Motor neuron (in vitro differentiated cells): ENCODE data around the gene PPP1R1C. TPM values are rescaled to one million over a fixed set of nuclear protein-coding genes. Genes with fewer than 3 reads are reported as not detected.
A peak's percentile ranks its signal among the peaks of the same experiment; 100 is the strongest.

Experiments
- ATAC-seq, 8 experiments: fragments of 200-7000 bp; cut with Tn5 transposase; replicated peaks in 6 of 8; 2 replicates each; pipeline ENCODE4 v1.8.0; 2021; ENCODE audit warnings: mild to moderate bottlenecking in 8 of 8, moderate library complexity in 8 of 8
- H3K27ac ChIP-seq, 2 donors: fragments of 250-450 bp; sonication (Bioruptor Pico); 2 replicates each; pipeline ENCODE4 v1.9.0; 2021; ENCODE audit warnings: antibody characterized with exemption in 2 of 2, mild to moderate bottlenecking in 2 of 2, moderate library complexity in 1 of 2
- H3K4me1 ChIP-seq, 2 donors: fragments of 250-450 bp; sonication (Bioruptor Pico); replicated peaks in 1 of 2; 2 replicates each; pipeline ENCODE4 v1.6.1; 2021; ENCODE audit warnings: antibody characterized with exemption in 2 of 2, mild to moderate bottlenecking in 2 of 2, moderate library complexity in 1 of 2
- H3K4me3 ChIP-seq, 5 donors: fragments of 250-450 bp; sonication (Bioruptor Pico); 2 replicates each; pipeline ENCODE4 v1.9.0; 2021; ENCODE audit warnings: antibody characterized with exemption in 5 of 5, mild to moderate bottlenecking in 5 of 5, moderate library complexity in 4 of 5
- WGBS, 10 experiments: fragments of 450-650 bp; shearing (Covaris generic); methylation state at CpG; one replicate each; pipeline ENCODE4 v1.0.0; 2022; 5-methylcytosine and 5-hydroxymethylcytosine counted together
- in situ Hi-C, 9 experiments: fragments of 400-800 bp; cut with MboI; loops; one replicate each; pipeline ENCODE4 v1.15.0; 2021; ENCODE audit warnings: low sequenced_read_pairs in 9 of 9, low pct_unique_long_range_greater_than_20kb in 2 of 9; ENCODE audit not compliant: unreplicated experiment in 9 of 9
- total RNA-seq, 8 experiments: library from RNA; unstranded; fragments of 300-600 nt; gene quantifications; 2 replicates each; pipeline versions ENCODE4 v1.2.3 to v1.2.4, GENCODE V29; 2022

Gene PPP1R1C
- 10 to 100 TPM in 1 of 8 experiments, under 1 TPM in 4, not detected in 3; 0.14 to 10.3 (median 0.46) TPM for total RNA-seq

GRCh38 chr2:181985632-181986205 is at the start of gene PPP1R1C:
Gene PPP1R1C, plus strand, starts transcription at chr2:181985853. Its CDS starts 258 bp downstream, at chr2:181986111.
- H3K27ac ChIP-seq: no peak within 1 kb of the TSS
- ATAC-seq: peak in 5 of 8 experiments; percentile 30 to 70 (median 53)
- H3K4me3 ChIP-seq: no peak within 1 kb of the TSS
- WGBS, 10 experiments: 71 to 100% (median 90%) methylated on average over 1 to 6 of the region's 8 CpGs; no CpG with 5 or more reads in 3 of the 10 experiments
- in situ Hi-C loops: no loop called here
- H3K4me1 ChIP-seq: peaks cover 5 to 9% of the 10 kb centered on the region in 2 donors

GRCh38 chr2:181937473-181937872 is 48.2 kb upstream of the PPP1R1C start:
- ATAC-seq: no peak
- 6 to 90% (median 40%) methylated on average over 1 to 2 of the region's 2 CpGs; no CpG with 5 or more reads in 5 of the 10 experiments for WGBS, 10 experiments
- in situ Hi-C loops: no loop called here
- Histone ChIP-seq H3K4me3 (no peak overlapping the region), H3K27ac (no peak overlapping the region), H3K4me1 (no peaks in the 10 kb centered on the region)

GRCh38 chr2:181943411-181944124 is 42.1 kb upstream of the PPP1R1C start:
- Histone ChIP-seq H3K27ac (no peak overlapping the region), H3K4me3 (no peak overlapping the region), H3K4me1 (no peaks in the 10 kb centered on the region)
- WGBS, 10 experiments: 71 to 100% (median 82%) methylated on average over 1 to 2 of the region's 2 CpGs
- ATAC-seq: no peak
- in situ Hi-C loops: no loop called here

- in situ Hi-C loops: no loop called here
These were observed 41.3 kb upstream of the PPP1R1C start for GRCh38 chr2:181944164-181944913.

GRCh38 chr2:181944914-181945291 is 40.8 kb upstream of the PPP1R1C start:
- in situ Hi-C loops: no loop called here
- no peaks in the 10 kb centered on the region for H3K4me1 ChIP-seq
- ATAC-seq: no peak
- WGBS, 10 experiments: 90 to 100% (median 94%) methylated on average over 1 to 8 of the region's 8 CpGs; no CpG with 5 or more reads in 2 of the 10 experiments
- no peak overlapping the region for H3K27ac ChIP-seq
- no peak overlapping the region for H3K4me3 ChIP-seq

More at GRCh38 chr2:181944164-181944913, 41.3 kb upstream of the PPP1R1C start:
- no peak for ATAC-seq
- Histone ChIP-seq H3K27ac (no peak overlapping the region), H3K4me1 (no peaks in the 10 kb centered on the region), H3K4me3 (no peak overlapping the region)
- WGBS, 10 experiments: 70 to 100% (median 91%) methylated on average over 1 to 5 of the region's 5 CpGs

- in situ Hi-C loops: no loop called here
- ATAC-seq: no peak
- 15 to 100% (median 89%) methylated on average over 1 of the region's 1 CpG; no CpG with 5 or more reads in 4 of the 10 experiments for WGBS, 10 experiments
- no peak overlapping the region for H3K4me3 ChIP-seq
- no peaks in the 10 kb centered on the region for H3K4me1 ChIP-seq
- no peak overlapping the region for H3K27ac ChIP-seq
These were observed 39.1 kb upstream of the PPP1R1C start for GRCh38 chr2:181946444-181947127.

GRCh38 chr2:181947273-181947672 is 38.4 kb upstream of the PPP1R1C start:
- no peak overlapping the region for H3K27ac ChIP-seq
- H3K4me3 ChIP-seq: no peak overlapping the region
- in situ Hi-C loops: no loop called here
- no peak for ATAC-seq
- no peaks in the 10 kb centered on the region for H3K4me1 ChIP-seq

- Histone ChIP-seq H3K27ac (no peak overlapping the region), H3K4me1 (no peaks in the 10 kb centered on the region), H3K4me3 (no peak overlapping the region)
- no peak for ATAC-seq
- in situ Hi-C loops: no loop called here
- WGBS, 10 experiments: 0 to 100% (median 84%) methylated on average over 1 to 2 of the region's 2 CpGs; no CpG with 5 or more reads in 1 of the 10 experiments
These were observed 37.4 kb upstream of the PPP1R1C start for GRCh38 chr2:181948227-181948626.

GRCh38 chr2:181949047-181949446 is 36.6 kb upstream of the PPP1R1C start:
- Histone ChIP-seq H3K27ac (no peak overlapping the region), H3K4me3 (no peak overlapping the region), H3K4me1 (no peaks in the 10 kb centered on the region)
- in situ Hi-C loops: no loop called here
- ATAC-seq: no peak

- Histone ChIP-seq H3K4me3 (no peak overlapping the region), H3K27ac (no peak overlapping the region), H3K4me1 (no peaks in the 10 kb centered on the region)
- in situ Hi-C loops: no loop called here
- 0 to 100% (median 80%) methylated on average over 1 of the region's 1 CpG; no CpG with 5 or more reads in 3 of the 10 experiments for WGBS, 10 experiments
- no peak for ATAC-seq
These were observed 33.0 kb upstream of the PPP1R1C start for GRCh38 chr2:181952404-181953226.

GRCh38 chr2:181953881-181954537 is 31.6 kb upstream of the PPP1R1C start:
- no peaks in the 10 kb centered on the region for H3K4me1 ChIP-seq
- ATAC-seq: peak; percentile 43 to 82 (median 66)
- peak overlapping the region in 3 of 5 donors; percentile 15 to 27 (median 23) for H3K4me3 ChIP-seq
- 0 to 17% (median 0%) methylated on average over 1 to 2 of the region's 19 CpGs; no CpG with 5 or more reads in 4 of the 10 experiments for WGBS, 10 experiments
- H3K27ac ChIP-seq: no peak overlapping the region
- in situ Hi-C loops: no loop called here

GRCh38 chr2:181954538-181954883 is 31.1 kb upstream of the PPP1R1C start:
- peak in 1 of 8 experiments; percentile 3 for ATAC-seq
- Histone ChIP-seq H3K4me1 (no peaks in the 10 kb centered on the region), H3K27ac (no peak overlapping the region), H3K4me3 (peak overlapping the region in 1 of 5 donors; percentile 27)
- in situ Hi-C loops: no loop called here
- WGBS, 10 experiments: 0 to 50% (median 16%) methylated on average over 1 to 4 of the region's 4 CpGs; no CpG with 5 or more reads in 2 of the 10 experiments
